Endothelial cell of umbilical vein (primary cell): Measurements from ENCODE around the gene NEDD4. TPM values are rescaled to one million over a fixed set of nuclear protein-coding genes. Genes with fewer than 3 reads are reported as not detected.

Experiments used
- BruUV-seq: library from RNA; stranded (reverse); fragments of 400-500 nt; replicated peaks from 2 replicates; lab custom pipeline; 2021; lab: Mats Ljungman, UMichigan
- CTCF ChIA-PET: fragments of 300-600, 350-600 bp; sonication (Branson Sonifier 250); formaldehyde crosslinking; loops from one replicate; lab custom pipeline; 2021; ENCODE audit warnings: antibody characterized with exemption, inconsistent platforms; lab: Charles Lee
- POLR2A ChIA-PET: fragments of 300-600, 350-600 bp; sonication (Branson Sonifier 250); formaldehyde crosslinking; loops from one replicate; lab custom pipeline; 2021; ENCODE audit warnings: antibody characterized with exemption, inconsistent platforms; lab: Charles Lee
- DNase-seq: peaks from one replicate; pipeline ENCODE4 v3.0.0-alpha.2; 2011; ENCODE audit warnings: low read depth, low spot score
- FAIRE-seq: peaks from 2 replicates; lab custom pipeline; 2011; peaks lifted over from hg19 to GRCh38; lab: Jason Lieb, UNC
- H2AFZ ChIP-seq: 2 replicates; pipeline ENCODE4 v1.6.0; 2012; ENCODE audit warnings: low read depth, low read length, control low read depth, inconsistent platforms
- H3K27ac ChIP-seq: 2 replicates; pipeline ENCODE4 v1.5.1; 2011; ENCODE audit warnings: low read depth, mild to moderate bottlenecking, control low read depth, low read length, moderate library complexity; ENCODE audit not compliant: insufficient read depth
- H3K27me3 ChIP-seq, 2 experiments: 2 replicates each; pipeline versions ENCODE4 v1.6.0 to v1.6.1; 2011; ENCODE audit warnings: low read length in 2 of 2, mixed read lengths in 1 of 2; ENCODE audit not compliant: control insufficient read depth in 2 of 2, insufficient read depth in 2 of 2
- H3K36me3 ChIP-seq, 2 experiments: 2 replicates in 1 of 2; 3 replicates in 1 of 2; pipeline ENCODE4 v1.5.1; 2011; ENCODE audit warnings: low read length in 2 of 2, mild to moderate bottlenecking in 1 of 2, moderate library complexity in 1 of 2; ENCODE audit not compliant: control insufficient read depth in 2 of 2, insufficient read depth in 2 of 2; ENCODE audit errors: extremely low read depth in 1 of 2
- H3K4me1 ChIP-seq: 3 replicates; pipeline ENCODE4 v1.5.1; 2011; ENCODE audit warnings: mild to moderate bottlenecking, low read length; ENCODE audit not compliant: control insufficient read depth, insufficient read depth; ENCODE audit errors: extremely low read depth
- H3K4me2 ChIP-seq: 2 replicates; pipeline ENCODE4 v1.6.1; 2011; ENCODE audit warnings: low read length, control low read depth, mixed read lengths; ENCODE audit not compliant: insufficient read depth
- H3K4me3 ChIP-seq, 3 experiments: fragments of 200-600 bp in 1 of 3; sonication (generic), shearing (Covaris generic) in 1 of 3; replicated peaks in 1 of 3; 2 replicates each; pipeline ENCODE4 v1.5.1; 2011 to 2016; ENCODE audit warnings: control low read depth in 3 of 3, low read length in 3 of 3, mild to moderate bottlenecking in 2 of 3, inconsistent platforms in 1 of 3, low read depth in 1 of 3, moderate library complexity in 1 of 3; ENCODE audit not compliant: insufficient read depth in 1 of 3
- H3K79me2 ChIP-seq: 2 replicates; pipeline ENCODE4 v1.6.0; 2012; ENCODE audit warnings: low read length, inconsistent platforms; ENCODE audit not compliant: control insufficient read depth, insufficient read depth
- H3K9ac ChIP-seq: replicated peaks from 2 replicates; pipeline ENCODE3; 2011; ENCODE audit warnings: low read length, control low read depth; ENCODE audit not compliant: insufficient read depth; ENCODE audit errors: extremely low read depth
- H3K9me1 ChIP-seq: replicated peaks from 3 replicates; pipeline ENCODE4 v1.6.0; 2011; ENCODE audit warnings: mild to moderate bottlenecking, low read length; ENCODE audit not compliant: control insufficient read depth, insufficient read depth; ENCODE audit errors: extremely low read depth
- H3K9me3 ChIP-seq: replicated peaks from 2 replicates; pipeline ENCODE4 v1.5.1; 2012; ENCODE audit warnings: low read length, inconsistent platforms; ENCODE audit not compliant: control insufficient read depth, insufficient read depth
- H4K20me1 ChIP-seq: replicated peaks from 2 replicates; pipeline ENCODE3; 2011; ENCODE audit warnings: mild to moderate bottlenecking, low read length; ENCODE audit not compliant: control insufficient read depth, insufficient read depth; ENCODE audit errors: extremely low read depth
- CTCF ChIP-seq, 2 donors: IDR thresholded peaks; 1 replicate in 1 of 2; 2 replicates in 1 of 2; pipeline ENCODE4 v1.5.1; 2011; ENCODE audit warnings: low read length in 2 of 2, mild to moderate bottlenecking in 2 of 2, moderate library complexity in 2 of 2, control low read depth in 1 of 2, inconsistent platforms in 1 of 2, low read depth in 1 of 2; ENCODE audit not compliant: insufficient read depth in 1 of 2; ENCODE audit errors: extremely low read depth in 1 of 2
- EZH2 ChIP-seq: IDR thresholded peaks from 2 replicates; pipeline ENCODE4 v1.6.1; 2012; ENCODE audit warnings: borderline replicate concordance, low read depth, mild to moderate bottlenecking, moderate library complexity, low read length, inconsistent platforms; ENCODE audit not compliant: severe bottlenecking
- FOS ChIP-seq: IDR thresholded peaks from 2 replicates; pipeline ENCODE4 v1.6.1; 2011; ENCODE audit warnings: mild to moderate bottlenecking, low read length, moderate library complexity, borderline replicate concordance; ENCODE audit not compliant: insufficient read depth
- GATA2 ChIP-seq: IDR thresholded peaks from 2 replicates; pipeline ENCODE4 v1.7.0; 2011; ENCODE audit warnings: low read depth, mild to moderate bottlenecking, moderate library complexity, mixed read lengths, low read length; ENCODE audit not compliant: insufficient read length, insufficient read depth
- JUN ChIP-seq: IDR thresholded peaks from 2 replicates; pipeline ENCODE4 v1.6.1; 2011; ENCODE audit warnings: borderline replicate concordance, low read depth; ENCODE audit not compliant: insufficient read length, insufficient read depth
- MAX ChIP-seq: IDR thresholded peaks from 2 replicates; pipeline ENCODE4 v1.6.1; 2011; ENCODE audit not compliant: insufficient read depth, insufficient read length
- MYC ChIP-seq: IDR thresholded peaks from one replicate; pipeline ENCODE4 v1.6.1; 2011; ENCODE audit warnings: mild to moderate bottlenecking, low read depth, low read length
- POLR2A ChIP-seq: IDR thresholded peaks from 2 replicates; pipeline ENCODE4 v1.6.1; 2012; ENCODE audit warnings: low read depth, mild to moderate bottlenecking, control low read depth, low read length
- POLR2AphosphoS5 ChIP-seq: IDR thresholded peaks from 2 replicates; pipeline ENCODE4 v1.6.1; 2012; ENCODE audit warnings: low read depth, mild to moderate bottlenecking, control low read depth, low read length, moderate library complexity; ENCODE audit not compliant: insufficient read depth
- dilution Hi-C: fragments of 300-500 bp; cut with MboI; formaldehyde crosslinking; loops from one replicate; pipeline ENCODE4 v1.15.0; 2019; ENCODE audit warnings: low sequenced_read_pairs; ENCODE audit not compliant: extremely low pct_ligation_motif_present
- intact Hi-C: fragments of 100-400 bp; cut with micrococcal nuclease; formaldehyde crosslinking; loops from one replicate; pipeline ENCODE4 v1.10.0; 2022
- polyA plus RNA-seq, 4 experiments: library from polyadenylated mRNA; depleted of rRNA in 3 of 4; stranded (reverse) in 3 of 4; unstranded in 1 of 4; fragments of >200 nt; gene quantifications; 2 replicates each; pipeline versions ENCODE4 v1.2.1 to v1.2.3, GENCODE V29; 2011 to 2012; ENCODE audit warnings: missing spikeins in 1 of 4
- total RNA-seq: library from RNA; stranded (reverse); gene quantifications from 2 replicates; pipeline ENCODE4 v1.2.3, GENCODE V29; 2021

Gene NEDD4
- total and polyA plus RNA-seq, 2 donors (not counting 3 experiments of a cell fraction or from before 2014, with no cell fraction given), result 9.2 to 39.0 TPM

- Histone ChIP-seq H3K27me3 (no peaks in the 10 kb centered on the region), H2AFZ (no peak overlapping the region), H3K4me1 (peaks cover 17% of the 10 kb centered on the region), H3K4me2 (no peak overlapping the region), H3K36me3 (no peaks in the 10 kb centered on the region), H3K27ac (no peak overlapping the region), H3K4me3 (no peak overlapping the region), H3K79me2 (no peaks in the 10 kb centered on the region), H4K20me1 (no peaks in the 10 kb centered on the region), H3K9me3 (no peaks in the 10 kb centered on the region), H3K9ac (no peak overlapping the region), H3K9me1 (no peaks in the 10 kb centered on the region)
- BruUV-seq, result no TSS peak
- DNase-seq (no peak), FAIRE-seq (no peak)
- intact Hi-C loops, result no loop called here
- CTCF ChIA-PET, result no interaction called here
- POLR2A ChIA-PET, result no interaction called here
- dilution Hi-C loops, result no loop called here
- no peak for TF ChIP-seq POLR2A
- TF ChIP-seq GATA2, result no peak
- no peak for TF ChIP-seq MAX
- TF ChIP-seq MYC, result no peak
- TF ChIP-seq CTCF (IDR thresholded peaks at IDR 0.05; ENCODE audit: extremely low read depth in 1 of 2, insufficient read depth in 1 of 2, low read depth in 1 of 2, low read length in 2 of 2), result no peak
- no peak for TF ChIP-seq JUN
- no peak for TF ChIP-seq FOS
These were observed 45.3 kb upstream of the NEDD4 start for GRCh38 chr15:56038707-56039106.

- H3K4me3 ChIP-seq, result no peak overlapping the region
- H3K9me1 ChIP-seq, result no peaks in the 10 kb centered on the region
- POLR2A ChIA-PET, result no interaction called here
- DNase-seq (peak; percentile 10), FAIRE-seq (no peak)
- TF ChIP-seq POLR2AphosphoS5 (no peak), MAX (no peak), JUN (no peak), FOS (no peak), GATA2 (no peak), EZH2 (no peak), POLR2A (no peak), CTCF (IDR thresholded peaks at IDR 0.05; ENCODE audit: extremely low read depth in 1 of 2, insufficient read depth in 1 of 2, low read depth in 1 of 2, low read length in 2 of 2) (no peak), MYC (no peak)
- H3K36me3 ChIP-seq, result no peaks in the 10 kb centered on the region
- dilution Hi-C loops (no loop called here), intact Hi-C loops (no loop called here)
- peak overlapping the region; percentile 21 for H2AFZ ChIP-seq
- BruUV-seq, result no TSS peak
- peaks cover 17% of the 10 kb centered on the region for H3K4me1 ChIP-seq
- no peak overlapping the region for H3K9ac ChIP-seq
- H4K20me1 ChIP-seq, result no peaks in the 10 kb centered on the region
- H3K4me2 ChIP-seq, result no peak overlapping the region
- H3K27me3 ChIP-seq, result no peaks in the 10 kb centered on the region
- no peaks in the 10 kb centered on the region for H3K9me3 ChIP-seq
- H3K27ac ChIP-seq, result no peak overlapping the region
- CTCF ChIA-PET, result no interaction called here
- no peaks in the 10 kb centered on the region for H3K79me2 ChIP-seq
These were observed 44.6 kb upstream of the NEDD4 start for GRCh38 chr15:56038015-56038414.
